Measurements from ENCODE around the gene DNAH1.

DNA sequence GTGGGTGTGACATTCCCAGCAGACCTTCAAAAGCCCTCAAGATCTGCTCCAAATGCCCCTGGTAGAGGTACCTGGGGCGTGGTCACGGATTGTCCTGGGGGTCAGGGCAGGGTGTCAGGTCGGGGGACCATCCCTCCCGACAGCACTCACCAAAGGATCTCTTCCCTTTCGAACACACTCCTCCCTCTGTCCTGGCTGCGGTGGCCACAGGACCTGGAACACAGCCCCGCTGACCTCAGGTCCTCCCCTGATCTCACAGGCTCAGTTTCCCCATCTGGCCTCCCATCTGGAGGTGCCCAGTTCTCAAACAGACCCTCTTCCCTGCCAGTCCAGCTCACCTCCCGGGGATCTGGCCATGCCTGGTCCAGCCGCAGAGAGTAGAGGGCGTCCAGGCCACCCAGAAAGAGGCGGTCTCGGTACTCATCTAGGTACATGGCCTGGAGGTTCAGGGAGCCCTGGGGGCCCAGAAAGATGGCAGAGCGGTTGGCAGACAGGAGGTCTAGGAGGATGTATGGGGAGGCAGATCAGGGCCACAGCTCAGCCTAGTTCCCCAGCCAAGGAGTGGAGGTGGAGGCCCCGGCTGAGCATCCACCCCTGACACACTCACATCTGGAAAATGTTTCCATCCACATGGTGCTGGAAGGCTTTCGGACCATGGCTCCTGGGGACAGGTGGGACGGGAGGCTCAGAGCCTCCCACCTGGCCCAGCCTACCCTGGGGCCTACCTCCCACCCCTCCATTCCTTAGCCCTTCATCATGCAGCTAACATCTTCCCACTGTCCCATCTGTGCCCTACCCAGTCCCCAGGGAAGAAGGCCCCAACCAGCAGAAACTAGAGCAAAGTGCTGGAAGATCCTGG, 126.5 kb downstream of the DNAH1 start:
- TF ChIP-seq POLR2AphosphoS5 (IDR thresholded peaks at IDR 0.05): no peak
- TF ChIP-seq, protein P1, sequence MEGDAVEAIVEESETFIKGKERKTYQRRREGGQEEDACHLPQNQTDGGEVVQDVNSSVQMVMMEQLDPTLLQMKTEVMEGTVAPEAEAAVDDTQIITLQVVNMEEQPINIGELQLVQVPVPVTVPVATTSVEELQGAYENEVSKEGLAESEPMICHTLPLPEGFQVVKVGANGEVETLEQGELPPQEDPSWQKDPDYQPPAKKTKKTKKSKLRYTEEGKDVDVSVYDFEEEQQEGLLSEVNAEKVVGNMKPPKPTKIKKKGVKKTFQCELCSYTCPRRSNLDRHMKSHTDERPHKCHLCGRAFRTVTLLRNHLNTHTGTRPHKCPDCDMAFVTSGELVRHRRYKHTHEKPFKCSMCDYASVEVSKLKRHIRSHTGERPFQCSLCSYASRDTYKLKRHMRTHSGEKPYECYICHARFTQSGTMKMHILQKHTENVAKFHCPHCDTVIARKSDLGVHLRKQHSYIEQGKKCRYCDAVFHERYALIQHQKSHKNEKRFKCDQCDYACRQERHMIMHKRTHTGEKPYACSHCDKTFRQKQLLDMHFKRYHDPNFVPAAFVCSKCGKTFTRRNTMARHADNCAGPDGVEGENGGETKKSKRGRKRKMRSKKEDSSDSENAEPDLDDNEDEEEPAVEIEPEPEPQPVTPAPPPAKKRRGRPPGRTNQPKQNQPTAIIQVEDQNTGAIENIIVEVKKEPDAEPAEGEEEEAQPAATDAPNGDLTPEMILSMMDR (IDR thresholded peaks at IDR 0.05): no peak
